Measurements from ENCODE around the gene GRID2.

Gene GRID2

DNA sequence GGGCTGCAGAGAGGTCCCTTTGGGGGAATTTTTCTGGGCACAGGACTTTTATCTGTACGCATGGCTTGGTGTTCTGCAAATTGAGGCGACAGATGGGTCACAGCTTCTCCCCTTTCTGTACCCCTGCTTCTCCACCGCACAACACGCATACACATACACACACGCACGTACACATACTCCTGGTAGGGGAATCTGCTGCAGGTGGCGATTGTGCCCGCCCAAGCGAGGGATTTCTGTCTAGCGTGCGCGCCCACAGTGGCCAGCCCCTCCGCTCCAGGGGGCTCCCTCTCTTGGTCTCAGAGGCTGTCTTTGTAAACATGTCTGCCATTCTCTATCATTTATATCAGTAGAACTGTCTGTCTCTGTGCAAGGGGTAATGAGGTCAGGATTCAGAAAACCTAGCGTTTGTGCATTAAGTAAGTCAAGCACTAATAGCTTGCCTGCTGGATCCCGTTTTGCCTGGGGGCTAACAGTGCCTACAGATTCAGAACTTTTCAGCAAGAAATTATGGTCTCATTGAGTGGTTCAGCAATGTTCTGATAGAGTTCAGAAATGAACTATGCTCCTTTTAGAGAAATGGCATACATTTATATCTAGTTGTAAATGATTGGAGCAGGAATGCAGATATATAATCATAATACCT is 2.2 kb downstream of the GRID2 start:
- Histone ChIP-seq H3K9ac (ENCODE audit: low read length) (peak overlapping the region; percentile 82), H3K36me3 (ENCODE audit: control insufficient read depth, insufficient read depth, low read length) (no peaks in the 10 kb centered on the region), H3K4me1 (ENCODE audit: control insufficient read depth, insufficient read depth, low read length) (peaks cover 29% of the 10 kb centered on the region), H3K4me3 (ENCODE audit: low read depth, low read length) (peak overlapping the region; percentile 95), H3K27ac (ENCODE audit: low read depth, low read length) (peak overlapping the region; percentile 72), H3K27me3 (ENCODE audit: control insufficient read depth, insufficient read depth, low read length) (peaks cover 7% of the 10 kb centered on the region; the same call in 1 of the 2 replicates), H3K9me3 (ENCODE audit: control insufficient read depth, insufficient read depth, low read depth, low read length) (no peaks in the 10 kb centered on the region)

GRCh38 chr4:92307181-92307580 is 3.4 kb downstream of the GRID2 start:
- Histone ChIP-seq H3K27me3 (ENCODE audit: control insufficient read depth, insufficient read depth, low read length) (peaks cover 7% of the 10 kb centered on the region; the same call in 1 of the 2 replicates), H3K4me3 (ENCODE audit: low read depth, low read length) (no peak overlapping the region), H3K27ac (ENCODE audit: low read depth, low read length) (no peak overlapping the region), H3K9me3 (ENCODE audit: control insufficient read depth, insufficient read depth, low read depth, low read length) (no peaks in the 10 kb centered on the region), H3K4me1 (ENCODE audit: control insufficient read depth, insufficient read depth, low read length) (peaks cover 27% of the 10 kb centered on the region), H3K9ac (ENCODE audit: low read length) (no peak overlapping the region), H3K36me3 (ENCODE audit: control insufficient read depth, insufficient read depth, low read length) (no peaks in the 10 kb centered on the region)

DNA sequence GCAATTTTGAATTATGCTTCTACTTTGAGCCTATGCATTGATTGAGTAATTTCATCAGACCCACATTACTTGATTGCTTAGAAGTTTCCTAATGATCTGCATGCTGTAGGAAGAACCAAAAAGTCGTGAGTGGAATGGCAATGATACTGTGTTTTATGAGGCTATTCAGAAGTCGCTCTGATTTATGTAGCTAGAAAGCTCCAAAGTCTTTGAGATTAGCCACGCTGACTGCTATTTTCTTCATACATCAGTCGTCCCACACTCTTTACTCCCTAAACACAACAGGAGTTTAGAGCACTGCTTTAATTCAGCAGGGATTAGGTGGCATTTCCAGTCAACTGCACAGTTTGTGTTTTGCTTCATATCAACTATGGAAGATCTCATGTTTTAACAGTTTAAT is 4.1 kb downstream of the GRID2 start:
- peaks cover 20% of the 10 kb centered on the region for H3K4me1 ChIP-seq (ENCODE audit: control insufficient read depth, insufficient read depth, low read length)
- H3K4me3 ChIP-seq (ENCODE audit: low read depth, low read length) = no peak overlapping the region
- no peak overlapping the region for H3K9ac ChIP-seq (ENCODE audit: low read length)
- no peak overlapping the region for H3K27ac ChIP-seq (ENCODE audit: low read depth, low read length)
- peaks cover 7% of the 10 kb centered on the region; the same call in 1 of the 2 replicates for H3K27me3 ChIP-seq (ENCODE audit: control insufficient read depth, insufficient read depth, low read length)
- H3K36me3 ChIP-seq (ENCODE audit: control insufficient read depth, insufficient read depth, low read length) = no peaks in the 10 kb centered on the region
- H3K9me3 ChIP-seq (ENCODE audit: control insufficient read depth, insufficient read depth, low read depth, low read length) = no peaks in the 10 kb centered on the region

DNA sequence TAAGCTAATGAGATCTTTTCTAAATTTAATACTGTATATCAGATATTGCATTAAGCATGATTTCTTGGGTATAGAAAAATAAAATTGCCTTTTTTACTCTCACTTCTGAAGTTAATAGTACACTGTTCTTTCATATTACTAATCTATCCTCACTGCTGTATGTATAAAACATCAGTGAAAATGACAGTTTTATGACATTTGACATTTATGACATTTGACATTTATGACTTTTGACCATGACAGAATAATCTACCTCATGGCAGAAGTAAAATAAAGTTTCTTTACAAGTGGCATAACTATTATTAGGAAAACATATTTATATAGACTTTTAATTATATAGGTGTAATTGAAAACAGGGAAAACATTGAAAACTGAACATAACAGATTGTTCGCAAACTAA is 13.3 kb downstream of the GRID2 start:
- Histone ChIP-seq H3K9ac (ENCODE audit: low read length) (no peak overlapping the region), H3K9me3 (ENCODE audit: control insufficient read depth, insufficient read depth, low read depth, low read length) (no peaks in the 10 kb centered on the region), H3K4me3 (ENCODE audit: low read depth, low read length) (no peak overlapping the region), H3K27me3 (ENCODE audit: control insufficient read depth, insufficient read depth, low read length) (no peaks in the 10 kb centered on the region), H3K36me3 (ENCODE audit: control insufficient read depth, insufficient read depth, low read length) (no peaks in the 10 kb centered on the region), H3K4me1 (ENCODE audit: control insufficient read depth, insufficient read depth, low read length) (no peaks in the 10 kb centered on the region), H3K27ac (ENCODE audit: low read depth, low read length) (no peak overlapping the region)

GRCh38 chr4:92328095-92328494 is 24.3 kb downstream of the GRID2 start:
- Histone ChIP-seq H3K36me3 (ENCODE audit: control insufficient read depth, insufficient read depth, low read length) (no peaks in the 10 kb centered on the region), H3K27me3 (ENCODE audit: control insufficient read depth, insufficient read depth, low read length) (no peaks in the 10 kb centered on the region), H3K4me1 (ENCODE audit: control insufficient read depth, insufficient read depth, low read length) (peaks cover 15% of the 10 kb centered on the region), H3K27ac (ENCODE audit: low read depth, low read length) (no peak overlapping the region), H3K9me3 (ENCODE audit: control insufficient read depth, insufficient read depth, low read depth, low read length) (no peaks in the 10 kb centered on the region), H3K9ac (ENCODE audit: low read length) (no peak overlapping the region), H3K4me3 (ENCODE audit: low read depth, low read length) (no peak overlapping the region)

DNA sequence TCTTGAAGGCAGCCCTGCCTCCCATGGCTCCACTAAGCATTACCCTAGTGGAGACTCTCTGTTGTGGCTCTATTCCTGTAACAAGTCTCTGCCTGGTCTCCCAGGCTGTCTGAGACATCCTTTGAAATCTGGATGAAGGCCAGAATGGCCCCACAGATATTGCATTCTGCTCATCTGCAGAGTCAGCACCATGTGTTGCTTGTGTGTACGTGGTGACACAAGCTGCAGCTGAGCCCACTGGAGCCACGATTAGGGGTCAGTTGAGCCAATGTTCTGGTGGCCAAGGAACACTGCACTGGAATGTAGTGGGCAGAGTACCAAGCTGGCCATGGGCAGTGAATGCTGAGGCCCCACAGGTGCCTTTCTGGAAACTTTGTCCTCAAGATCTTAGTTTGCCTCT is 29.2 kb downstream of the GRID2 start:
- Histone ChIP-seq H3K9ac (ENCODE audit: low read length) (no peak overlapping the region), H3K9me3 (ENCODE audit: control insufficient read depth, insufficient read depth, low read depth, low read length) (no peaks in the 10 kb centered on the region), H3K27ac (ENCODE audit: low read depth, low read length) (no peak overlapping the region), H3K36me3 (ENCODE audit: control insufficient read depth, insufficient read depth, low read length) (no peaks in the 10 kb centered on the region), H3K4me1 (ENCODE audit: control insufficient read depth, insufficient read depth, low read length) (peaks cover 16% of the 10 kb centered on the region), H3K27me3 (ENCODE audit: control insufficient read depth, insufficient read depth, low read length) (no peaks in the 10 kb centered on the region), H3K4me3 (ENCODE audit: low read depth, low read length) (no peak overlapping the region)

GRCh38 chr4:92334716-92335350 is 31.1 kb downstream of the GRID2 start:
- no peak overlapping the region for H3K9ac ChIP-seq (ENCODE audit: low read length)
- no peak overlapping the region for H3K4me3 ChIP-seq (ENCODE audit: low read depth, low read length)
- no peaks in the 10 kb centered on the region for H3K36me3 ChIP-seq (ENCODE audit: control insufficient read depth, insufficient read depth, low read length)
- no peaks in the 10 kb centered on the region for H3K9me3 ChIP-seq (ENCODE audit: control insufficient read depth, insufficient read depth, low read depth, low read length)
- no peak overlapping the region for H3K27ac ChIP-seq (ENCODE audit: low read depth, low read length)
- H3K4me1 ChIP-seq (ENCODE audit: control insufficient read depth, insufficient read depth, low read length) = peaks cover 16% of the 10 kb centered on the region
- H3K27me3 ChIP-seq (ENCODE audit: control insufficient read depth, insufficient read depth, low read length) = no peaks in the 10 kb centered on the region

GRCh38 chr4:92339676-92340075 is 35.9 kb downstream of the GRID2 start:
- Histone ChIP-seq H3K4me1 (ENCODE audit: control insufficient read depth, insufficient read depth, low read length) (no peaks in the 10 kb centered on the region), H3K9ac (ENCODE audit: low read length) (no peak overlapping the region), H3K27ac (ENCODE audit: low read depth, low read length) (no peak overlapping the region)

GRCh38 chr4:92344216-92344615 is 40.5 kb downstream of the GRID2 start:
- Histone ChIP-seq H3K4me3 (ENCODE audit: low read depth, low read length) (no peak overlapping the region), H3K9ac (ENCODE audit: low read length) (no peak overlapping the region), H3K9me3 (ENCODE audit: control insufficient read depth, insufficient read depth, low read depth, low read length) (no peaks in the 10 kb centered on the region), H3K27me3 (ENCODE audit: control insufficient read depth, insufficient read depth, low read length) (no peaks in the 10 kb centered on the region), H3K27ac (ENCODE audit: low read depth, low read length) (no peak overlapping the region), H3K4me1 (ENCODE audit: control insufficient read depth, insufficient read depth, low read length) (no peaks in the 10 kb centered on the region), H3K36me3 (ENCODE audit: control insufficient read depth, insufficient read depth, low read length) (no peaks in the 10 kb centered on the region)

More at GRCh38 chr4:92339676-92340075, 35.9 kb downstream of the GRID2 start:
- Histone ChIP-seq H3K27me3 (ENCODE audit: control insufficient read depth, insufficient read depth, low read length) (no peaks in the 10 kb centered on the region), H3K4me3 (ENCODE audit: low read depth, low read length) (no peak overlapping the region), H3K9me3 (ENCODE audit: control insufficient read depth, insufficient read depth, low read depth, low read length) (no peaks in the 10 kb centered on the region), H3K36me3 (ENCODE audit: control insufficient read depth, insufficient read depth, low read length) (no peaks in the 10 kb centered on the region)

- no peak overlapping the region for H3K9ac ChIP-seq (ENCODE audit: low read length)
- H3K4me1 ChIP-seq (ENCODE audit: control insufficient read depth, insufficient read depth, low read length) = no peaks in the 10 kb centered on the region
Measured at GRCh38 chr4:92346289-92346688, 42.5 kb downstream of the GRID2 start.

GRCh38 chr4:92357966-92358365 is 54.2 kb downstream of the GRID2 start:
- H3K27ac ChIP-seq (ENCODE audit: low read depth, low read length) = no peak overlapping the region
- H3K4me3 ChIP-seq (ENCODE audit: low read depth, low read length) = no peak overlapping the region
- H3K4me1 ChIP-seq (ENCODE audit: control insufficient read depth, insufficient read depth, low read length) = peaks cover 24% of the 10 kb centered on the region
- H3K27me3 ChIP-seq (ENCODE audit: control insufficient read depth, insufficient read depth, low read length) = no peaks in the 10 kb centered on the region
- H3K9me3 ChIP-seq (ENCODE audit: control insufficient read depth, insufficient read depth, low read depth, low read length) = no peaks in the 10 kb centered on the region
- H3K9ac ChIP-seq (ENCODE audit: low read length) = no peak overlapping the region
- H3K36me3 ChIP-seq (ENCODE audit: control insufficient read depth, insufficient read depth, low read length) = no peaks in the 10 kb centered on the region

More at GRCh38 chr4:92346289-92346688, 42.5 kb downstream of the GRID2 start:
- no peak overlapping the region for H3K27ac ChIP-seq (ENCODE audit: low read depth, low read length)
- no peaks in the 10 kb centered on the region for H3K27me3 ChIP-seq (ENCODE audit: control insufficient read depth, insufficient read depth, low read length)
- no peaks in the 10 kb centered on the region for H3K9me3 ChIP-seq (ENCODE audit: control insufficient read depth, insufficient read depth, low read depth, low read length)
- H3K36me3 ChIP-seq (ENCODE audit: control insufficient read depth, insufficient read depth, low read length) = no peaks in the 10 kb centered on the region
- no peak overlapping the region for H3K4me3 ChIP-seq (ENCODE audit: low read depth, low read length)
